Esophagus muscularis mucosa (tissue), 3 donors: ENCODE measurements around the gene SRGAP3.

Experiments
- EP300 ChIP-seq: sonication (generic); formaldehyde crosslinking; IDR thresholded peaks from one replicate; pipeline ENCODE4 v1.6.1; 2017; ENCODE audit warnings: antibody characterized with exemption
- TF ChIP-seq, protein P1 (sequence below), 3 experiments: fragments of 200-600 bp in 2 of 3; fragments of 450-650 bp in 1 of 3; sonication (generic) in 2 of 3; IDR thresholded peaks; one replicate each; pipeline ENCODE4 v1.5.1; 2017 to 2019; ENCODE audit warnings: antibody characterized with exemption in 3 of 3, mild to moderate bottlenecking in 2 of 3, moderate library complexity in 1 of 3

DNA sequence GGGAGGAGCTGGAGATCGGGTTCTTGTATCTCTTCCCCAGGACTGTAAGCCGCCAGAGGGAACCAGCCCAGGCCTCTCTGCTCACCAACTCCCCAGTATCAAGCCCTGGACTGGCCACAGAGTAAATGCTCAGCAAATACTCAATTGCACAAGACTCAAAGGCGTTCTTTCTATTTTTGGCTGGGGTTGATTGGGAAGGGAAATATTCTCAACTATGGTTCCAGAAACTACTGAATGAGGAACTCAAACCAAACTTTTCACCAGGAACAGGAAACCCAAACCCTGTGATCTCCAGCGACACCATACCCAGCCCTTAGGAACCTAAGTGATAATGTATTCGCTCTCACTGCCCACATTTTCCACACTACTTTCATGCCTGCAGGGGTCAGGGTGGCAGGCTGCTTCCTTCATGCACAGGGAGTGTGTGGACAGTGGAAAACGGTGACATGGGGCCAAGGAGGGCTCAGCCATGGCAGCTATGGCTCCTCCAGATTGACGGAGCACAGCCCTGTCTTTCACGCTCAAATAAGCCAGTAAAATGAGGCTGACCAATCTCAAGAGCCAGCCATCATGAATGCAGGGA is 161.5 kb downstream of the SRGAP3 start:
- no peak for TF ChIP-seq EP300
- TF ChIP-seq, protein P1, sequence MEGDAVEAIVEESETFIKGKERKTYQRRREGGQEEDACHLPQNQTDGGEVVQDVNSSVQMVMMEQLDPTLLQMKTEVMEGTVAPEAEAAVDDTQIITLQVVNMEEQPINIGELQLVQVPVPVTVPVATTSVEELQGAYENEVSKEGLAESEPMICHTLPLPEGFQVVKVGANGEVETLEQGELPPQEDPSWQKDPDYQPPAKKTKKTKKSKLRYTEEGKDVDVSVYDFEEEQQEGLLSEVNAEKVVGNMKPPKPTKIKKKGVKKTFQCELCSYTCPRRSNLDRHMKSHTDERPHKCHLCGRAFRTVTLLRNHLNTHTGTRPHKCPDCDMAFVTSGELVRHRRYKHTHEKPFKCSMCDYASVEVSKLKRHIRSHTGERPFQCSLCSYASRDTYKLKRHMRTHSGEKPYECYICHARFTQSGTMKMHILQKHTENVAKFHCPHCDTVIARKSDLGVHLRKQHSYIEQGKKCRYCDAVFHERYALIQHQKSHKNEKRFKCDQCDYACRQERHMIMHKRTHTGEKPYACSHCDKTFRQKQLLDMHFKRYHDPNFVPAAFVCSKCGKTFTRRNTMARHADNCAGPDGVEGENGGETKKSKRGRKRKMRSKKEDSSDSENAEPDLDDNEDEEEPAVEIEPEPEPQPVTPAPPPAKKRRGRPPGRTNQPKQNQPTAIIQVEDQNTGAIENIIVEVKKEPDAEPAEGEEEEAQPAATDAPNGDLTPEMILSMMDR (IDR thresholded peaks at IDR 0.05), result no peak
